Prostate gland (tissue), 2 donors: ENCODE data around the gene MYCBP2.

Experiments
- POLR2A ChIP-seq: fragments of 450-650 bp; IDR thresholded peaks from one replicate; pipeline ENCODE4 v1.6.1; 2016; ENCODE audit warnings: antibody characterized with exemption, mild to moderate bottlenecking
- TF ChIP-seq, protein P1 (sequence below), 4 experiments: fragments of 200-600 bp in 2 of 4; fragments of 450-650 bp in 2 of 4; sonication (generic) in 2 of 4; IDR thresholded peaks; 1 replicate in 3 of 4; 2 replicates in 1 of 4; pipeline ENCODE4 v1.5.1; 2016 to 2019; ENCODE audit warnings: antibody characterized with exemption in 4 of 4, mild to moderate bottlenecking in 2 of 4, moderate library complexity in 2 of 4

GRCh38 chr13:77343841-77344240 lies 16.9 kb upstream of the MYCBP2 start:
- no peak for TF ChIP-seq POLR2A
- TF ChIP-seq, protein P1, sequence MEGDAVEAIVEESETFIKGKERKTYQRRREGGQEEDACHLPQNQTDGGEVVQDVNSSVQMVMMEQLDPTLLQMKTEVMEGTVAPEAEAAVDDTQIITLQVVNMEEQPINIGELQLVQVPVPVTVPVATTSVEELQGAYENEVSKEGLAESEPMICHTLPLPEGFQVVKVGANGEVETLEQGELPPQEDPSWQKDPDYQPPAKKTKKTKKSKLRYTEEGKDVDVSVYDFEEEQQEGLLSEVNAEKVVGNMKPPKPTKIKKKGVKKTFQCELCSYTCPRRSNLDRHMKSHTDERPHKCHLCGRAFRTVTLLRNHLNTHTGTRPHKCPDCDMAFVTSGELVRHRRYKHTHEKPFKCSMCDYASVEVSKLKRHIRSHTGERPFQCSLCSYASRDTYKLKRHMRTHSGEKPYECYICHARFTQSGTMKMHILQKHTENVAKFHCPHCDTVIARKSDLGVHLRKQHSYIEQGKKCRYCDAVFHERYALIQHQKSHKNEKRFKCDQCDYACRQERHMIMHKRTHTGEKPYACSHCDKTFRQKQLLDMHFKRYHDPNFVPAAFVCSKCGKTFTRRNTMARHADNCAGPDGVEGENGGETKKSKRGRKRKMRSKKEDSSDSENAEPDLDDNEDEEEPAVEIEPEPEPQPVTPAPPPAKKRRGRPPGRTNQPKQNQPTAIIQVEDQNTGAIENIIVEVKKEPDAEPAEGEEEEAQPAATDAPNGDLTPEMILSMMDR (IDR thresholded peaks at IDR 0.05) = no peak
